ENCODE data around the gene UPB1. TPM values are rescaled to one million over a fixed set of nuclear protein-coding genes. Genes with fewer than 3 reads are reported as not detected.

Gene UPB1
- under 0.01 TPM in 1 of 2 replicates, not detected in the other for total RNA-seq

GRCh38 chr22:24494528-24495364, at the start of gene UPB1:
TSS of gene UPB1 (plus strand) at chr22:24495332. CDS start at chr22:24495404, 72 bp downstream.

GRCh38 chr22:24554313-24555164, 59.4 kb downstream of the UPB1 start, which contains the start of gene GUCD1:
TSS of gene GUCD1 (minus strand) at chr22:24555138. CDS start at chr22:24554991, 147 bp downstream.

GRCh38 chr22:24555165-24556039, 60.3 kb downstream of the UPB1 start, which contains the start of gene SNRPD3:
TSS of gene SNRPD3 (plus strand) at chr22:24555999. CDS start at chr22:24557675, 1,676 bp downstream.

Other genes starting within 250 kb of the UPB1 start
- 23.5 and 23.9 TPM in 2 replicates for gene SPECC1L, start 224.5 kb upstream of the UPB1 start, total RNA-seq
- gene ADORA2A, start 67.7 kb upstream of the UPB1 start, total RNA-seq = 2.9 and 5.4 TPM in 2 replicates
- 98.7 and 107 TPM in 2 replicates for gene GUCD1, start 59.8 kb downstream of the UPB1 start, total RNA-seq
- gene SNRPD3, start 60.7 kb downstream of the UPB1 start, total RNA-seq = 95.2 and 109 TPM in 2 replicates
- 12.8 and 25.3 TPM in 2 replicates for gene LRRC75B, start 97.7 kb downstream of the UPB1 start, total RNA-seq
- 0.12 and 2.5 TPM in 2 replicates for gene GGT1, start 107.9 kb downstream of the UPB1 start, total RNA-seq